GM23338 (cell line): Measurements from ENCODE around the gene TNFSF18. TPM values are rescaled to one million over a fixed set of nuclear protein-coding genes. Genes with fewer than 3 reads are reported as not detected.

Experiments used
- polyA plus RNA-seq: library from polyadenylated mRNA; unstranded; fragments of >200 nt; fragmentation: Nextera tagmentation; extraction: Ambion mirVana; gene quantifications from 2 replicates; pipeline ENCODE4 v1.2.1, GENCODE V29; 2016
- total RNA-seq: library from RNA; depleted of rRNA; stranded (reverse); fragments of >200 nt; shearing (Covaris generic); gene quantifications from 2 replicates; pipeline ENCODE4 v1.2.3, GENCODE V29; 2014; rRNA removed

Gene TNFSF18
- total and polyA plus RNA-seq, 2 experiments from 2014 or later: not detected

Other genes with a start within 250 kb of the TNFSF18 start
- gene TNFSF4, start 156.4 kb upstream of the TNFSF18 start, total RNA-seq: 1.2 and 1.5 TPM in 2 replicates
- 0.52 and 0.55 TPM in 2 replicates for gene TNFSF4, start 156.4 kb upstream of the TNFSF18 start, polyA plus RNA-seq